Measurements from ENCODE around the gene WWC1. TPM values are rescaled to one million over a fixed set of nuclear protein-coding genes. Genes with fewer than 3 reads are reported as not detected.

The WWC1 gene
- total and polyA plus RNA-seq, 9 of the 15 experiments (the other 6 are each of a cell fraction or from before 2014, with no cell fraction given) = under 0.01 to 0.54 (median 0.42) TPM; not detected in 6

DNA sequence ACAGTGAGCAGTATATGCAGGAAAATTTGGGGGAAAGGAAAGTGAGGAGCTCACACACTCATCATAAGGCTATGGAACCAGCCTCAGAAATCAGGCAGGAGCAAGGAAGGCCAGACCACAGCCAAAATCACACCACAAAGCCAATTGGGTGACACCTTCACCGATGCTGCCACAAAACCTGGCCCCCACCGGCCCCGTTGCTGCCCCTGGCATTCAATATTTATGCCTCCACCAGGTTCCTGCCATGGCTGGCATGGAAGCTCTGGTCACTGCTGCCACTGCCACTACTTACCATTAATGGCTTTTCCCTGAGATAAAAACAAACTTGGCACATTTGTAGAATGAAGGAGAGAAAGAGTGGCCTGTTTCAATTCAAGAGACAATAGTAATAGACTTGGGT, 166.1 kb downstream of the WWC1 start:
- DNase-seq (ENCODE audit: extremely low read depth in 1 of 4, low spot score in 3 of 4) (no peak), FAIRE-seq (no peak), ATAC-seq (no peak)
- 0% methylated on average over 3 of the region's 3 CpGs for WGBS (ENCODE audit: insufficient coverage, low coverage, missing lambda C conversion rate)
- Histone ChIP-seq H3K4me2 (ENCODE audit: insufficient read depth, low read length) (no peak overlapping the region), H3K27me3 (ENCODE audit: control insufficient read depth in 2 of 2, insufficient read depth in 2 of 2, low read length in 2 of 2) (peaks cover 5 to 48% of the 10 kb centered on the region in 2 experiments; a peak in 3 of 5 replicates), H4K20me1 (replicated peaks; ENCODE audit: control insufficient read depth, insufficient read depth, low read length) (no peaks in the 10 kb centered on the region), H3K27ac (ENCODE audit: extremely low read depth, low read depth, low read length) (no peak overlapping the region), H3K9ac (ENCODE audit: insufficient read depth in 1 of 2, low read depth in 2 of 2, low read length in 2 of 2) (no peak overlapping the region), H3K9me3 (replicated peaks; ENCODE audit: control insufficient read depth, insufficient read depth, low read depth, low read length) (no peaks in the 10 kb centered on the region), H3K9me1 (ENCODE audit: control insufficient read depth, insufficient read depth, low read length) (no peaks in the 10 kb centered on the region), H3K79me2 (ENCODE audit: control insufficient read depth, insufficient read depth, low read length) (no peaks in the 10 kb centered on the region), H3K36me3 (ENCODE audit: control insufficient read depth, insufficient read depth, low read length) (no peaks in the 10 kb centered on the region), H3K4me3 (no peak overlapping the region), H2AFZ (ENCODE audit: low read depth, low read length) (no peak overlapping the region), H3K4me1 (replicated peaks in 1 of 2; ENCODE audit: control insufficient read depth in 2 of 2, insufficient read depth in 2 of 2, low read length in 2 of 2) (no peaks in the 10 kb centered on the region)
- intact Hi-C loops (cut with micrococcal nuclease) = no loop called here
- POLR2A ChIA-PET = no interaction called here
- BruUV-seq (replicated peaks) = no TSS peak
- no peak for TF ChIP-seq SETDB1 (IDR thresholded peaks at IDR 0.05; ENCODE audit: low read length)
- no peak for TF ChIP-seq ELF2 (CRISPR knock-in tag; IDR thresholded peaks at IDR 0.05)
- TF ChIP-seq, protein P1, sequence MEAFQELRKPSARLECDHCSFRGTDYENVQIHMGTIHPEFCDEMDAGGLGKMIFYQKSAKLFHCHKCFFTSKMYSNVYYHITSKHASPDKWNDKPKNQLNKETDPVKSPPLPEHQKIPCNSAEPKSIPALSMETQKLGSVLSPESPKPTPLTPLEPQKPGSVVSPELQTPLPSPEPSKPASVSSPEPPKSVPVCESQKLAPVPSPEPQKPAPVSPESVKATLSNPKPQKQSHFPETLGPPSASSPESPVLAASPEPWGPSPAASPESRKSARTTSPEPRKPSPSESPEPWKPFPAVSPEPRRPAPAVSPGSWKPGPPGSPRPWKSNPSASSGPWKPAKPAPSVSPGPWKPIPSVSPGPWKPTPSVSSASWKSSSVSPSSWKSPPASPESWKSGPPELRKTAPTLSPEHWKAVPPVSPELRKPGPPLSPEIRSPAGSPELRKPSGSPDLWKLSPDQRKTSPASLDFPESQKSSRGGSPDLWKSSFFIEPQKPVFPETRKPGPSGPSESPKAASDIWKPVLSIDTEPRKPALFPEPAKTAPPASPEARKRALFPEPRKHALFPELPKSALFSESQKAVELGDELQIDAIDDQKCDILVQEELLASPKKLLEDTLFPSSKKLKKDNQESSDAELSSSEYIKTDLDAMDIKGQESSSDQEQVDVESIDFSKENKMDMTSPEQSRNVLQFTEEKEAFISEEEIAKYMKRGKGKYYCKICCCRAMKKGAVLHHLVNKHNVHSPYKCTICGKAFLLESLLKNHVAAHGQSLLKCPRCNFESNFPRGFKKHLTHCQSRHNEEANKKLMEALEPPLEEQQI (IDR thresholded peaks at IDR 0.05) = no peak
- no peak for TF ChIP-seq DIDO1 (tag; IDR thresholded peaks at IDR 0.05; ENCODE audit: low read depth)
- TF ChIP-seq, protein P2, sequence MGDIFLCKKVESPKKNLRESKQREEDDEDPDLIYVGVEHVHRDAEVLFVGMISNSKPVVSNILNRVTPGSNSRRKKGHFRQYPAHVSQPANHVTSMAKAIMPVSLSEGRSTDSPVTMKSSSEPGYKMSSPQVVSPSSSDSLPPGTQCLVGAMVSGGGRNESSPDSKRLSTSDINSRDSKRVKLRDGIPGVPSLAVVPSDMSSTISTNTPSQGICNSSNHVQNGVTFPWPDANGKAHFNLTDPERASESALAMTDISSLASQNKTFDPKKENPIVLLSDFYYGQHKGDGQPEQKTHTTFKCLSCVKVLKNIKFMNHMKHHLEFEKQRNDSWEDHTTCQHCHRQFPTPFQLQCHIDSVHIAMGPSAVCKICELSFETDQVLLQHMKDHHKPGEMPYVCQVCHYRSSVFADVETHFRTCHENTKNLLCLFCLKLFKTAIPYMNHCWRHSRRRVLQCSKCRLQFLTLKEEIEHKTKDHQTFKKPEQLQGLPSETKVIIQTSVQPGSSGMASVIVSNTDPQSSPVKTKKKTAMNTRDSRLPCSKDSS (IDR thresholded peaks at IDR 0.05; ENCODE audit: low read depth, partially characterized antibody) = no peak
- TF ChIP-seq, protein P3, sequence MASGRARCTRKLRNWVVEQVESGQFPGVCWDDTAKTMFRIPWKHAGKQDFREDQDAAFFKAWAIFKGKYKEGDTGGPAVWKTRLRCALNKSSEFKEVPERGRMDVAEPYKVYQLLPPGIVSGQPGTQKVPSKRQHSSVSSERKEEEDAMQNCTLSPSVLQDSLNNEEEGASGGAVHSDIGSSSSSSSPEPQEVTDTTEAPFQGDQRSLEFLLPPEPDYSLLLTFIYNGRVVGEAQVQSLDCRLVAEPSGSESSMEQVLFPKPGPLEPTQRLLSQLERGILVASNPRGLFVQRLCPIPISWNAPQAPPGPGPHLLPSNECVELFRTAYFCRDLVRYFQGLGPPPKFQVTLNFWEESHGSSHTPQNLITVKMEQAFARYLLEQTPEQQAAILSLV (tag; IDR thresholded peaks at IDR 0.05) = no peak
- no peak for TF ChIP-seq KLF13 (tag; IDR thresholded peaks at IDR 0.05; ENCODE audit: borderline replicate concordance, low read depth)
- CTCF ChIA-PET (ENCODE audit: low intra/inter-chr PET ratio) = no interaction called here
- in situ Hi-C loops (cut with MboI) = no loop called here

Measured in K562 (cell line).